ENCODE results near the gene KLHDC4.
"Not testable (repeated sequence)": the region's sequence is repeated elsewhere in the genome, so short reads cannot be mapped to it uniquely, and the experiment has no call there.

The KLHDC4 gene

DNA sequence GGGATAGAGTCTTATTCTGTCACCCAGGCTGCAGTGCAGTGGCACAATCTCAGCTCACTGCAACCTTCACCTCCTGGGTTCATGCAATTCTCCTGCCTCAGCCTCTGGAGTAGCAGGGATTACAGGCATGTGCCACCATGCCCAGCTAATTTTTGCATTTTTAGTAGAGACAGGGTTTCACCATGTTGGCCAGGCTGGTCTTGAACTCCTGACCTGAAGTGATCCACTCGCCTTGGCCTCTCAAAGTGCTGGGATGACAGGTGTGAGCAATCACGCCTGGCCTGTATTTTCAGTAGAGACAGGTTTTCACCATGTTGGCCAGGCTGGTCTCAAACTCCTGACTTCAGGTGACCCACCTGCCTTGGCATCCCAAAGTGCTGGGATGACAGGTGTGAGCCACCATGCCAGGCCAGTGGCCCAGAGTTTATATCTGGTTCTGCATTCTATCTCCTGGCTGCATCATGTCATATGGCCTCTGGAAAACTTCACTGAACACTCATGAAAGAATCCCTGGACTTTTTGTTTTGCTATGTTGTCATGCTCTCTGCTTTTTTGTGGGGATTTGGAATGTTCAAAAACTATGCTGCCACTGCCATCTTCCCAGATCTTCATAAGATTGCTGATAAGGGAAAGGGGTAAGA is 21.8 kb upstream of the KLHDC4 start:
- not testable (repeated sequence) for DNase-seq

DNA sequence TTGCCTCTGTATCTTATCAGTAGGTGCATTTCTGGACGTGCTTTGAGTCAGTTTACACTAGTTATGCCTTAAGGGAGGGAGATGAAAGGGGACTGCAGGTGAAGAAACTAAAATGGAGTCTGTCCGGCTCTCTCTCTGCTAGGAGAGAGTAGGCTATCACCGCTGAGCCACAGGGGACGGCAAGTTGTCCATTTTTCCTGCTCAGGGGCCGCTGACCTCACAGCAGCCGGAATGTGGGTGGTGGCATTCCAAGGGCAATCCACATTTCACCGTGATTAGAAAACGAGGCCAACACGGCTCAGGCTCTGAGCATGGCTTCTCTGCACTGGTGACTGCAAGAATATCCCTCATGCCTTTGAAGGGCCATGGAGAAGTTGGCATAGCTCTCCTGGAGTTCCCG is 19.0 kb upstream of the KLHDC4 start:
- DNase-seq = no peak

DNA sequence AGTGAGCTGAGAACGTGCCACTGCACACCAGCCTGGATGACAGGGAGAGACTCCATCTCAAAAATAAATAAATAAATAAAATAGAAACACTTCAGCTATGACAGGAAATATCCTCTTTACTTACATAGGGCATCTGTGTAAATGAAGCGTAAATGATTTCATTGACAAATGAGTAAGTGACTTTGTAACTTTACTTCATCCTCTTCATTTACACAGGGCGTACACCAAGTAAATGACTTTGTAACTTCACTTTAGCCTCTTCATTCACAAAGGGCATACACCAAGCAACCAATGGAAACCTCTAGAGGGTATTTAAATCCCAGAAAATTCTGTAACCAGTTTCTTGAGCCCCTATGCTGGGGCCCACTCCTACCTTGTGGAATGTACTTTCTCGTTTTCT is 16.2 kb upstream of the KLHDC4 start:
- no peak for DNase-seq

DNA sequence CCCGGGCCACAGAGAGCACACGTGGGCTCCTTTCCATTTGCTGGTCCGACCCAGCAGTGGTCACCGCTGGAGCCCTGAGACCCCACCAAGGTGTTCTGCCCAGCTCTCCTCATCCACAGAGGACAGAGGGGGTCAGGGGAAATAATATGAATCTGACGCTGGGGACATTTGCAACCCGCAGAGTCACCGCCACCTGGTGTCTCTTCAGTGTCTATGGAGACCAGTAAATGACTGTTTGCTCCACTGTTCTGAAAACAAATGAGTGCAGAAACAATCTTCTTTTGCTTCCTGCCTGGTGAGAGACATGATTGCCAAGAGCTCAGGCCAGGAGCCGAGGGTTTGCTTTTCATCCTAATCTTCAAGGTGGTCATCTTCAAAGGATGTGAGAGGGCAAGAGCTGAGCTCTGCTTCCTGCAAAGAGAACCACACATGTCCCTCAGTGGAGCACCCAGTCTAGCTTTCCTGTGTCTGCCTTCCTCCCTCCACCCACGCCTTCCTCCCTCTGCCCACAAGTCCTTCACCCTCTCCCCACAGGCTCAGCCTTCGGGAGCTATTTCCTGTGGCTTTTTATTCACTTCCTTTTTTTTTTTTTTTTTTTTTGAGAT is 14.7 kb upstream of the KLHDC4 start:
- DNase-seq = no peak

DNA sequence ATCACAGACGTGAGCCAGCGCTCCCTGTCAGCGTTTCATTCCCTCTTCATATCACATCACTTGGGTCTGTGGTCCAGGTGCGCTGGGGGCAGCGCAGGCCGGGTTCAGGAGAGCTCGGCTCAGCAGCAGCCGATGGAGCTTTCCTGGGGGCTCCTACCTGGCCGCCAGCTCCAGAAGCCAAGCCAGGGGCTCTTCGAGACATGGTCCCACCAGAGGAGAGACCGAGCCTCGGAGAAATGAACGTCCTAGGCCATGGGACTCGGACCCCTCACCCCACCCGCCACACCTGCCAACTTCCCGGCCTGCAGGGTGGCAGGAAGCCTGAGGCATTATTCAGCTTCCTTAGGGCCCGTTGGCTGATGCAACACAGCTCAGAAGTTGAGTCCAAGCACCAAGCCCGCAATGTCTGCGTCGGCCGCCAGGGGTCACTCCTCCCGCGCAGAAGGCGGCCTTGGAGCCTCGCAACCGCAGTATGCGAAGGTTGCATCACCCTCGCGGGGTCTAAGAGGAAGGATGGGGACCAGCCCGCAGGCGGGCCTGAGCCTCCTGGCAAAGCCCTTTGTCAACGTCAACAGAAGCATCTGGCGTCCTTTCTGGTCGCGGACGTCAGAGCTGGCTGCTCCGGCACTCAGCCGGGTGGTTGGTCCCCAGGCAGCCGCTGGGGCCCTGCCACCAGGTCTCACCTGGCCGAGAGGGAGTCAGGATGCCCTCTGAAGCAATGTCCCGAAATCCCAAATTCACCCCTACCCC is 13.2 kb upstream of the KLHDC4 start:
- DNase-seq = peak; percentile 14

DNA sequence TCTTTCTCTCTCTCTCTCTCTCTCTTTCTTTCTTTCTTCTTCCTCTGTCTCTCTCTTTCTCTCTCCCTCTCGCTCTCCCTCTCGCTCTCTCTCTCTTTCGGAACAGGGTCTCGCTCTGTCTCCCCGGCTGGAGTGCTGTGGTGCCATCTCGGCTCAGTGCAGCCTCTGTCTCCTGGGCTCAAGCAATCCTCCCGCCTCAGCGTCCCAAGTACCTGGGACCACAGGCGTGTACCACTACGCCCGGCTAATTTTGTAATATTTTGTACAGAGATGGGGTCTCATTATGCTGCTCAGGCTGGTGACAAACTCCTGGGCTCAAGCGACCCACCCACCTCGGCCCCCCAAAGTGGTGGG is 12.7 kb upstream of the KLHDC4 start:
- DNase-seq = no peak

DNA sequence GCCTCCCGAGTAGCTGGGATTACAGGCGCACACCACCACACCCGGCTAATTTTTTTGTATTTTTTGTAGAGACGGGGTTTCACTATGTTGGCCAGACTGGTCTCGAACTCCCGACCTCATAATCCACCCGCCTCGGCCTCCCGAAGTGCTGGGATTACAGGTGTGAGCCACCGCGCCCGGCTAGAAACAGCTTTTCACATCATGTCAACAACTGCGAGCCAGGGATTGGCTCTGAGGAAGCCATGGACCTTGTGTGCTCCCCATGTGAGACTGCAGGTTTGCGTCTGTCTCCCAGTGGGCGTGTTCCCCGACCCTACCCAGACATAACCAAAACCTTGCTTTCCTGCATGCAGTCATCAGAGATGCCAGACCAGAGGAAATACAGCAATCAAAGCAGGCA is 8.1 kb upstream of the KLHDC4 start:
- not testable (repeated sequence) for DNase-seq

DNA sequence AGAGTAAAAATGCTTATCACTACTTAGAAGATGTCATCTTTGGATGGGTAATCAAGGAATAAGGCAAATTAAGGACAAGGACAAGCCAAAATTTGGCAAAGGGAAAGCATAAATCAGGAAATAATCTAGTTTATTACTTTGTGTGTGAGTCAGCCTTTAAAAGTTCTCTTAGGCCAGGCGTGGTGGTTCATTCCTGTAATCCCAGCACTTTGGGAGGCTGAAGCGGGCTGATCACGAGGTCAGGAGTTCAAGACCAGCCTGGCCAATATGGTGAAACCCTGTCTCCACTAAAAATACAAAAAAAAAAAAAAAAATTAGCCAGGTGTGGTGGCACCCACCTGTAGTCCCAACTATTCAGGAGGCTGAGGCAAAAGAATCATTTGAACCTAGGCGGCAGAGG is 1.7 kb upstream of the KLHDC4 start:
- DNase-seq = not testable (repeated sequence)

DNA sequence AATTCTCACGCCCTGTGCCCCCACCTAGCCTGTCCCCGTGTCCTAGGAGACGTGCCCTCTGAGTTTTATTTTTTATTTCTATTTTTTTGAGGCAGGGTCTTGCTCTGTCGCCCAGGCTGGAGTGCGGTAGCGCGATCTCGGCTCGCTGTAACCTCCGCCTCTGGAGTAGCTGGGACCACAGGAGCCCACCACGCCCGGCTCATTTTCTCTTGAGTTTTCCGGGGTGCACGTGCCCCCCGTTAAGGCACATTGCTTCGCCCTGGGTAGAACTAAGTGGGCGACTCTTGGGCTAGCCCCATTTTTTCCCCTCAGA is 655 bp upstream of the KLHDC4 start:
- DNase-seq = no peak

DNA sequence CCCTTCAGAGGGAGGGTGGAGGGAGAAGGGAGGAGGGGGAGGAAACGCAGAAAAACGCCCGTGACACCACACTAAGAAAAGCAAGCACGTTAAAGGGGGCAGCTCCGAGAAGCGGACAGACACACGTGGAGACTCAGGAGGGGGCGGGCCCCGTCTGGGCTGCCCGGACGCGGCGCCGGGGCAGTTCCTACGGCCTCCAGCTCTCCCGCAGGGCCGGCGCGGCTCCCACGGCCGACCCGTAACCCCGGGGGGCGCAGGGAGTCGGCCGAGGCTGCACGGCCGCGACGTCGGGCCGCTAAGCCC is 362 bp downstream of the KLHDC4 start:
- DNase-seq = no peak

DNA sequence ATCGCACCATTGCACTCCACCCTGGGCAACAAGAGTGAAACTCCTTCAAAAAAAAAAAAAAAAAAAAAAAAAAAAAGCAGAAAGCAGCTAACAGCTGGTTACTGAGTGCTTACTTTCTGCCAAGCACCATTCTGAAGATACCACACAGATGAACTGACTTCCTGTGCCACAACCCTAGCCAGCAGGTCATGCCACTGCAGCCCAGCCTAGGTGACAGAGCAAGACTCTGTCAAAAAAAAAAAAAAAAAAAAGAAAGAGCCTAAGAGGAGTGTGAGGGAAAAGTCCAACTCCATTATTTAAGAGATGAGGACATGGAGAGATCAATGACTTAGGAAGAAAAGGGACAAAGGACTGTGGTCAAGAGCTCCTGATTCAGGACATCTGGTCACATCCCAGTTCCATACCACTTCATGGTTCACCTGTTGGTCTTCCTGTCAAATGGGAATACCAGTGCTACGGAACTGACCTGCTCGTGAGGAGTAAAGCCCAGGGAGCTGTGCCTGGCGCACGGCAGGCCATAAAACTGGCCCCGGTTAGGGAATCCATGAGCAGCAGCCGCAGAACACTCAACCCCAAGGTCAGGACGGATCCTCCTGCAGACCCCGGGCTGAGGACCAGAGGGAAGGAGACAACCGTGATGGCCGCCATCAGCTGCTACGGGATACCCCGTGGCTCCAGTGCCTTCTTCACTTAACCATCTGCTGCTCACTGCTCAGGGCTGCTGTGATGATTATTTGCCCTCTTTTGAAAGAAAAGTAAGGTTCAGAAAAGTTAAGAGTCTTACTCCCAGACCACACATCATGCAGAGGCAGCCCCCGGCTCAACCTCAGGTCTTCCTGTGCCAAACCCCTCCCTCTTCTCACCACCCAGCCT is 950 bp downstream of the KLHDC4 start:
- DNase-seq = no peak

DNA sequence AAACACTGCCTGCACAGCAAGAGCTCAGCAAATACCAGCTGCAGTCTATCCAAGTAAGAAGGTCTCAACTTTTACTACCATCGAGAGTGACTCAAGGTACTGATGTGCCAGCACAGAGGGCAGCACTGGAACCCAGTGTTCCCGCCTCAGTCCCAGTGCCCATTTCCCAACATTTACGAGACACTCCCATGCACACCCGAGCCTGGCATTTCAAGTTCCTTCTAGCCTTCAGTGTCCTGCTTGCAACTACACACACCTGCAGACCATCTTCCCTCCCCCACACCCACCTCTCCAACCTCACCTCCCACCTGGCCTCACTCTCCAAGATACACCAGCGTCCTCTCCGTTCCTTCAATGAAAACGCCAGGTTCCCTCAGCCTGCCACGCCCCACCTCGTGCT is 3.2 kb downstream of the KLHDC4 start:
- no peak for DNase-seq

DNA sequence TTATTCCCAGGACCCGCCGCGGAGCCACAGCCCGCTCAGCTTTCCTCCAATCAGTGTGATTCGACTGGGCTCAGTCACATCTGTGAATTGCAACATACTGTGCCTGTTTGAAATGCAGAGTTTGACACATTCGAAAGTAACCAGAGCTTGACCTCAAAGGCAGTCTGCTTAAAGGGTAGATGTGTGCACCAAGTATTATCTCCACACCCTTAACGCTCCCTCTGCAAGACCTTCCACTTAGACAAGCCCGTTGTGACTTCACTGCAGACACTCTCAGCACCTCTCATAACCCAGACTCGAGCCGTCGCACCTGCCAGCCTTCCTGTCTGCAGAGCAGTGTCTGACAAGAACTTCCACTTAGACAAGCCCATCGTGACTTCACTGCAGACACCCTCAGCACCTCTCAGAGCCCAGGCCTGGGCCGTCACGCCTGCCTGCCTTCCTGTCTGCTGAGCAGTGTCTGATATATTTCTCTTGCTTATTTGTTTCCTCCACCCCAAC is 3.7 kb downstream of the KLHDC4 start:
- no peak for DNase-seq

DNA sequence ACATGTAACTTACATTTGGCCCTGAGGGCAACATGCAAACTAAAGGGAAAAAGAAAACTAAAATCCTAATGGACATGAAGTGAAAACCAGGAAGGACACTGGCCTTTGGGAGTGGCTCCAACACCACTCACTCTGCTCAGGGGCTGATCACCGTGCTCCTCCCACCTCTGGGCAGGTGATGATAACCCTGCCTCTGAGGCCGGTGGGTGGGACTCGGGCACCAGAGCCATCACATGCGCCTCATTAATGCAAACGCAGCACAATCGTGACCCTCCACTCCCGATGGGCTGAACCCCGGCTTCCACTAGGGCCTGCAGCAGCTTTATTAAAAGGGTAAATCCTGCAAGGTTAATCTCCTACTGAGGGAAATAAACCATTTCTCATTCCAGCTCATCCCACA is 4.7 kb downstream of the KLHDC4 start:
- no peak for DNase-seq

DNA sequence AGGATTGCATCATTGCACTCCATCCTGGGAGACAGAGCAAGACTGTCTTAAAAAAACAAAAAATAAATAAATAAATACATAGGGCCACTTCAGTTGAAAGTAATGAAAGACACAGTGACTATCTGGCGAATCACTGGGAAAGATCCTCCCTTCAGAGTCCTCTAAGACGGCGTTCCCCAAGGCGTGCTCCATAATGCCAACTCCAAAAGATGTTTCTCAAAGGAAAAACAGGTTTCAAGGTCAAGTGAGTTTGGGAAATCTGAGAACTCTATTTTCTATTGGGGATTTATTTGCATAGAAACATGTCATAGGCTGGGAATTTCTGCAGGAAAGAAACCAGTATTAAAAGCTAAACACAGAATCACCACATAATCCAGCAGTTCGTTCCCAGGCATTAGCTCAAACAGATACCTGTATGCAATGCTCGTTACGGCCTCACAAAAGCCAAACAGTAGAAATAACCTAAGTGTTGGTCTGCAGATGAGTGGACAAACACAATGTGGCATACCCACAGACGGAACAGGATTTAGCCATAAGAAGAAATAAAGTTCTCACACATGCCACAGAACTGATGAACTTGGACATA is 7.9 kb downstream of the KLHDC4 start:
- no peak for DNase-seq

DNA sequence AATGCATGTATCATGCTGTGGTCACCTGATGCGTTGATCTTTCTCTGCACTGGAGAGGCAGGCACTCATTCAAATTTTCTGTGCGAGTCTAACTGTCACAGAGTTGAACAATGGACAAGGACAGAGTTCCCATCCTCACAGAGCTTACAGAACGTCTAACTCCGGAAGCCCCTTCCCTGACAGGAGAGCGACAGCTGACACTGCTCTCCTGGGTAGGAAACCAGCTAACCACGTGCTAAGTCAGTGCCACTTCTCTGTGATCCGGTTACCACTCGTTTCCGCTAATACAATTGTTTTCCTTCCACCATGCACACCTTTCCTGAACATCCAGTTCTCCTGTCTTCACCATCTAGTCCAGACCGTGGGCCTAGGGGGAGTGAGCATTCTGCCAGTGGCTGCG is 11.3 kb downstream of the KLHDC4 start:
- DNase-seq = no peak

DNA sequence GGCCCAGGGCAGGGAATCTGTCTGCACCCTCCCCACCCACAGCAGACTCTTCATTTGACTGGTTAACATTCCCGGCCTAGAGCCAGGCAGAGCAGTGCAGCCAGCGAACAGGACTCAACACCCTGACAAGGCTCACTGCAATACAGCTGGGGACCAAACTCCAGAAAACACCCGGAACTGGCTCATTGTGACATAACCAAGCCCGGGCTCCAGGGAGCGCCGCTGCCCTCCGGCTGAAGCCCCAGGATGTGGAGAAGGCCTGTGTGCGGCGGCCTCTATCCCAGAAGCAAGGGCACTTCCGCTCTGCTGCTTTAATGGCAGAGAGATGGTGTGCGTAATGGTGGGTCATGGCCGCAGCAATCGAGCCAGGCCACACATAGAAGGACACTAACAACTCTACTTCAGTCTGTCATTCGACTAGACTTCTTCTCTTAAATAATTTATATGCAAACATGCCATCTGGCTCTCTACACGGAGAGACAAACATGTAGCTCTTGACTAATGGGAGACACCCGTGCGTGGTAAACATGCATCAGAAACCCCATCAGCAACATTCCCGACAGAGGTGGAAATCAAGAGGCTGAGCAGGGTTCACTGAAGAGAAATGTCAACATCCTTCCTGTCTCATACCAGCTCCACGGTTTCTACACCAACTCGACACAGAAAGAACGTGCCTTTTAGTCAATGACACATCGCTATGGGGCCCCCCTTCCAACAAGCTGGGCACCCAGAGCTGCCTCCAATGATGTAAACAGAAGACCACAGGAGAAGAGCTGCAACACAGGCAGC is 18.0 kb downstream of the KLHDC4 start:
- DNase-seq = no peak

DNA sequence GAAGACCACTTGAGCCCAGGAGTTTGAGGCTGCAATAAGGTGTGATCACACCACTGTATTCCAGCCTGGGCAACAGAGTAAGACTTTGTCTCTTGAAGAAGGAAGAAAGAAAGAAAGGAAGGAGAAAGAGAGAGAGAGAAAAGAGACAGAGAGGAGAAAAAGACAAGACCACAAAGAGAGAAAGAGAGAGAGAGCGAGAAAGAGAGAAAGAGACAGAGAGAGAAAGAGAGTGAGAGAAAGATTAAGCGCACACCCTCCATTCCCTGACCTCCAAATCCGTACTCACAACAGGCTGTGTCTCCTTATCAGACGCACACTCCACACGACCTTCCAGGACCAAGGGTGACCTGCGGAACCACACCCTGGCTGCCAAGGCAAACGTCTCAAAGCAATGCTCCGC is 19.6 kb downstream of the KLHDC4 start:
- no peak for DNase-seq

DNA sequence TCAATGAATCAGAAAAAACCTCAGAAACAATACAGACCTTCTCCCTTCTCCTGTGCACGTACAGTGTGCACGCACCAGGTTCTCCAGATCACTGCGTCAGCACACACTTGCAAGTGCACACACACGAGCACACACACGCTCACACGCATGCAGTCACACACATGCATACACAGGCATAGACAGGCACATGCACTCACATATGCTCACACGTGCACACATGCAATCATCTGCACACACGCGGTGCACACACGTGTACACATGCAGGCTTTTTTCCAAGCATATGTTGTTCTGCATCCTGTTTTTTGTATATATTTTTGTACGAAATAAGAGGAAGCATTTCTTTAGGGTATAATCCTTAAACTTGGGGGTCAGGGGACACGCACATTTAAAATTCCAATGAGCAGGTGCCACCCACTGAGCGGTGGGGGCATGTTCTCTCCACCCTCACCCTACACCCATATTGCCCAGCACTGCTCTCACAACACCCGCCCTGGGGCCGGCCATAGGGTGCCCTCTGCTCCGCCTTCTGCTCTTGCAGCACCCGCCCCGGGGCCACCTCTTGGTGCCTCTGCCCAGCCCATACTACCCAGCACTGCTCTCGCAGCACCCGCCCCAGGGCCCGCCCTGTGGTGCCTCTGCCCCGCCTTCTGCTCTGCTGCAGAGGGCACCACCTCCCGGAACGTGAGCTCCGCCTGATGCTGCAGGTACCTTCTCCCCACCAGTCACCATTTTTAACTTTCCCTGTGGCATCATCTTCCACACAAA is 20.9 kb downstream of the KLHDC4 start:
- DNase-seq = no peak

DNA sequence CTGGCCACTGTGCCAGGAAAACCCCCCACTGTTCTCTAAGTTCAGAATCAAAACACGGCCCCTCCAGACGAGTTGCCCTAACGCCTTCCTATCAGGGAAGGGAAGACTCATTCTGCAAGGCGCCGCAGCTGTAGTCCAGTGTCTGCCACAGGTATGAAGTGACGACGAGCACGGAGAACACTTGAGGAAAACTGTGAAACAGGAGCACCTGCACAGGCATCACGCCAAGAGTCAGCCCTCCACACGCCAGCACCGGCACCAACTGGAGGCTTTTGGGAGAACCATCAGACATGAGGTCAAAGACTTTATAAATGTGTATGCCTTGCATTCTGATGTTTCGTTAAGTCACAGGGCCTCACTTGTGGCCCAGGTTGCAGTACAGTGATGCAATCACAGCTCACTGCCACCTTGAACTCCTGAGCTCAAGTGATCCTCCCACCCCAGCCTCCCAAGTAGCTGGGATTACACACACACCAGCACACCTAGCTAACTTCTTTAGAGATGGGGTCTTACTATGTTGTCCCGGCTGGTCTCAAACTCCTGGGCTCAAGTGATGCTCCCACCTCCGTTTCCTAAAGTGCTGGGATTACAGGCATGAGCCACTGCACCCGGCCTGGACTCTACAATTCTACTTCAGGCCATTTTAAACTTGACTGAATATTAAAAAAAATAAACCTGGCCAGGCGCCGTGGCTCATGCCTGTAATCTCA is 22.9 kb downstream of the KLHDC4 start:
- no peak for DNase-seq

Measured in NCI-H446 treated with DMSO at 0.1 percent for 48 hours (cell line).